ENCODE results near the gene RPH3AL. TPM values are rescaled to one million over a fixed set of nuclear protein-coding genes. Genes with fewer than 3 reads are reported as not detected.

Gene RPH3AL
- total and polyA plus RNA-seq, 9 donors, result 5.8 to 43.8 (median 21.0) TPM

DNA sequence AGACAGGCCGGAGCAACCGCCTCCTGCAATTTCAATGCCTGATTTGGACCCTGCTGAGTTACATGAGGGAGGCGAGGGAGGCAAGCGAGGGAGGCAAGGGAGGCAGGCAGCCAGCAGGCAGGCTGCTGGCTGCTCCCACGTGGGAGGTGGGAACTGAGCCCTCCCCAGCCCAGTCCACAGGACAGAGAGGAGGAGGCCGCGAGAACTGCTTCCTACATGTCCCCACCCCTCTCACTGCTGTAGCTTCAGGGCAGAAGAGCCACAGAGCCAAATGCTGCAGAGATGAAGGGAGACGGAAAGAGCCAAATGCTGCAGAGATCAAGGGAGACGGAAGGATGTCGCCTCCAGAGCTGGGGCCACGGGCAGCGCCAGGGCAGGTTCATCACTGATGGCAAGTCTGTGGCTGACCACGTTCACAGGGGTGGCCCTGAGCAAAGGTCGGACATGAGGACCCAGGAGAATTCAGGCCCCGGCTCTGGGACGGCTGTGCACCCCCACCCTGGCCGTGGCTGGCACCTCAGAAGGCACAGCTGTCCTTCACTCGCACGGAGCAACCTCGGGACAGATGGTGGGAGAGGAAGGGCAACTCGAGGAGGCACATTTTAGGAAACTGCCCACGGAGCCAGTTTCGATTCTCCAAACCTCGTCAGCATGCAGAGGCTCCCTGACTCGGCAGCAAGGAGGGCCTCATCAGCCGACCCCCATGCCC, 21.5 kb downstream of the RPH3AL start:
- intact Hi-C loops (cut with DNase I), result loop anchor here in 2 of 4 donors (10.0 kb wide), 1 partner anchor 54 kb away; no protein-coding TSS in a partner anchor
- Histone ChIP-seq H3K36me3 (no peaks in the 10 kb centered on the region), H3K27ac (peak overlapping the region in 1 of 2 donors; percentile 93), H3K9me3 (no peaks in the 10 kb centered on the region), H3K4me3 (peak overlapping the region; percentile 26), H3K4me1 (ENCODE audit: insufficient read depth) (peaks cover 19% of the 10 kb centered on the region), H3K27me3 (no peaks in the 10 kb centered on the region)
- 2 to 20% (median 5%) methylated on average over 25 to 26 of the region's 26 CpGs for WGBS, 3 donors
- peak; percentile 80 to 85 (median 83) for DNase-seq
- TF ChIP-seq POLR2A (IDR thresholded peaks at IDR 0.05) (no peak), EP300 (IDR thresholded peaks at IDR 0.05) (no peak)
- TF ChIP-seq, protein P1, sequence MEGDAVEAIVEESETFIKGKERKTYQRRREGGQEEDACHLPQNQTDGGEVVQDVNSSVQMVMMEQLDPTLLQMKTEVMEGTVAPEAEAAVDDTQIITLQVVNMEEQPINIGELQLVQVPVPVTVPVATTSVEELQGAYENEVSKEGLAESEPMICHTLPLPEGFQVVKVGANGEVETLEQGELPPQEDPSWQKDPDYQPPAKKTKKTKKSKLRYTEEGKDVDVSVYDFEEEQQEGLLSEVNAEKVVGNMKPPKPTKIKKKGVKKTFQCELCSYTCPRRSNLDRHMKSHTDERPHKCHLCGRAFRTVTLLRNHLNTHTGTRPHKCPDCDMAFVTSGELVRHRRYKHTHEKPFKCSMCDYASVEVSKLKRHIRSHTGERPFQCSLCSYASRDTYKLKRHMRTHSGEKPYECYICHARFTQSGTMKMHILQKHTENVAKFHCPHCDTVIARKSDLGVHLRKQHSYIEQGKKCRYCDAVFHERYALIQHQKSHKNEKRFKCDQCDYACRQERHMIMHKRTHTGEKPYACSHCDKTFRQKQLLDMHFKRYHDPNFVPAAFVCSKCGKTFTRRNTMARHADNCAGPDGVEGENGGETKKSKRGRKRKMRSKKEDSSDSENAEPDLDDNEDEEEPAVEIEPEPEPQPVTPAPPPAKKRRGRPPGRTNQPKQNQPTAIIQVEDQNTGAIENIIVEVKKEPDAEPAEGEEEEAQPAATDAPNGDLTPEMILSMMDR (IDR thresholded peaks at IDR 0.05), result no peak

DNA sequence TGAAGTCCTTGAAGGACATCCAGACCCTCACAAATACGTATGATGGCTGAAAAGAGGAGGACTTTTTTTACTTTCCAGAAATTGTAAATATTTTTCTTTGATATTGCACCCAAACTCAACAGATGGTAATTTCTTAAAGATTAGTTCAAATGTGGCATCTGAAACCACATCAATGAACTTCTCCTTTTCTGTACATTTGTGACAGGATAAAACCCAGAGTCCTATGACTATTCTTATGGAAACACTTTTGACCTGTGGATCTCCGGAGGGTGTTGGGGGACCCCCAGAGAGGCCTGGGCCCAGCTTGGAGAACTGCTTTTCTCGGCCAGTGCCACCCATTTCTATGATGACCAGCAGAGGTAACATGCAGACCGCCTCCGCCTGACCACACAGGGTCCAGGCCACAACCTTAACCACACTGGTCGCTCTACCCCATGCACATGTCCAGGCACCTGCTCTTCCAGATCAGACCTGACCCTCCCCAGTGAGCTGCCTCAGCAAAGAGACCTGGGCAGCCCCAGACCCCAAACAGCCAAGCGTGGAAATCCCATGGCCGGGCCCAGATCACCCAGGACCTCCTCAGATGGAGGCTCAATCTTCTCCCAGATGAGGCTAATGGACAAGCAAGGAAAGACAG, 22.7 kb downstream of the RPH3AL start:
- Histone ChIP-seq H3K4me1 (ENCODE audit: insufficient read depth) (peaks cover 8% of the 10 kb centered on the region), H3K4me3 (no peak overlapping the region), H3K9me3 (no peaks in the 10 kb centered on the region), H3K36me3 (no peaks in the 10 kb centered on the region), H3K27me3 (no peaks in the 10 kb centered on the region), H3K27ac (peak overlapping the region in 1 of 2 donors; percentile 93)
- no peak for TF ChIP-seq EP300 (IDR thresholded peaks at IDR 0.05)
- TF ChIP-seq POLR2A (IDR thresholded peaks at IDR 0.05), result no peak
- intact Hi-C loops (cut with DNase I), result loop anchor here in 2 of 4 donors (10.0 kb wide), 1 partner anchor 55 kb away; no protein-coding TSS in a partner anchor
- 84 to 92% (median 88%) methylated on average over 8 of the region's 8 CpGs for WGBS, 3 donors
- peak in 3 of 5 donors; percentile 26 to 36 (median 30) for DNase-seq

DNA sequence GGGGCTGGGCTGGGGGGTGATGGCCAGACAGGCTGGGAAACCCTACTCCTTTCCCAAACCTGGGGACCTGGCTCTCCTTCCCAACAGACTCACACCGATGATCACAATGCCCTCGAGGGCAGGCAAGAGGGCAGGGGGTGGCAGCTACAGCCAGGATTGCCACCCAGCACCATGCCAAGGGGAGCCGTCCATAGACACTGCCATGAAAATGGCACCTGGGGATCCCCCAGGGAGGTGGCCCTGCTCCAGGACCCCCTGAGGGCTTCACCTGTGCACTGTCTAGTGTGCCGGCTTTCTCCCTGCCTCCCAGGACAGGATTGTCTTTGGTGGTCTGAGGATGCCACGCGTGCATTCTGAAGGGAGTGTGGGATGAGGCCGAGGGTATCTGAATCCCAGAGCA, 24.6 kb downstream of the RPH3AL start:
- Histone ChIP-seq H3K27me3 (no peaks in the 10 kb centered on the region), H3K4me1 (ENCODE audit: insufficient read depth) (peaks cover 5% of the 10 kb centered on the region), H3K9me3 (no peaks in the 10 kb centered on the region), H3K27ac (no peak overlapping the region), H3K4me3 (no peak overlapping the region), H3K36me3 (no peaks in the 10 kb centered on the region)
- intact Hi-C loops (cut with DNase I), result no loop called here
- TF ChIP-seq POLR2A (IDR thresholded peaks at IDR 0.05), result no peak
- TF ChIP-seq, protein P1 (IDR thresholded peaks at IDR 0.05), result no peak
- TF ChIP-seq EP300 (IDR thresholded peaks at IDR 0.05), result no peak
- DNase-seq, result peak in 4 of 5 donors; percentile 11 to 35 (median 19)
- 94 to 99% (median 95%) methylated on average over 6 to 7 of the region's 7 CpGs for WGBS, 3 donors

DNA sequence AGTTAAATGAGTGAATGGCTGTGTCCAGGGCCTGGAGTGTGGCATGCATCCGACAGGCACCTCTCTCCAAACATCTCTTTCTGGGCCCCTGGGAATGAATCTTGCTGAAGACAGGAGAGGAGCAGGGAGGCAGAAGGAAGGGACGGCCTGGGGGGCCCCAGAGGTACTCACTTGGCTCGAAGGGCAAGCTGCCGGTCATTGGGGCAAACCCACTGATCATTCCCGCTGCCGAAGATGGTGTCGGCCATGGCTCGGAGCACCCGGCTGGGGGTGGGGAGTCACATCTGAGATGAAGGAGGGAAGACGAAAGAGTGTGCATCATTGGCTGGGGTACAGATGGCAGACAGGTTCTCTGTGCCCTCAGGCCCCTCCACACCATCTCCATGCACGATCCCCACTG, 25.3 kb downstream of the RPH3AL start:
- TF ChIP-seq, protein P1 (IDR thresholded peaks at IDR 0.05), result no peak
- TF ChIP-seq EP300 (IDR thresholded peaks at IDR 0.05) (no peak), POLR2A (IDR thresholded peaks at IDR 0.05) (no peak)
- Histone ChIP-seq H3K4me3 (no peak overlapping the region), H3K4me1 (ENCODE audit: insufficient read depth) (peaks cover 5% of the 10 kb centered on the region), H3K27me3 (no peaks in the 10 kb centered on the region), H3K27ac (no peak overlapping the region), H3K9me3 (no peaks in the 10 kb centered on the region), H3K36me3 (no peaks in the 10 kb centered on the region)
- intact Hi-C loops (cut with DNase I), result no loop called here
- 93 to 98% (median 96%) methylated on average over 11 of the region's 11 CpGs for WGBS, 3 donors
- peak in 4 of 5 donors; percentile 10 to 28 (median 20) for DNase-seq

Measured in ovary (tissue), 9 donors.